CD14-positive monocyte (primary cell): ENCODE data around the gene HOXA5. TPM values are rescaled to one million over a fixed set of nuclear protein-coding genes. Genes with fewer than 3 reads are reported as not detected.

ENCODE experiments used
- DNase-seq, 3 donors: peaks; one replicate each; pipeline ENCODE4 v3.0.0-alpha.2; 2011 to 2022
- H2AFZ ChIP-seq: 2 replicates; pipeline ENCODE4 v1.6.0; 2012; ENCODE audit warnings: mild to moderate bottlenecking, low read depth, low read length, inconsistent platforms; ENCODE audit not compliant: insufficient read depth, poor library complexity, severe bottlenecking
- H3K27ac ChIP-seq, 2 donors: 1 replicate in 1 of 2; 2 replicates in 1 of 2; pipeline ENCODE4 v1.5.1; 2012 to 2013; ENCODE audit warnings: low read length in 2 of 2, control low read depth in 1 of 2, inconsistent platforms in 1 of 2, low read depth in 1 of 2, mild to moderate bottlenecking in 1 of 2
- H3K27me3 ChIP-seq, 2 donors: one replicate each; pipeline versions ENCODE4 v1.6.0 to v1.6.1; 2011 to 2013; ENCODE audit warnings: low read length in 2 of 2; ENCODE audit not compliant: control insufficient read depth in 2 of 2, insufficient read depth in 2 of 2
- H3K36me3 ChIP-seq, 2 donors: replicated peaks in 1 of 2; 1 replicate in 1 of 2; 2 replicates in 1 of 2; pipeline versions ENCODE4 v1.5.1 to v1.6.1; 2012 to 2013; ENCODE audit warnings: low read length in 2 of 2, control low read depth in 1 of 2, inconsistent platforms in 1 of 2, mild to moderate bottlenecking in 1 of 2; ENCODE audit not compliant: insufficient read depth in 2 of 2, control insufficient read depth in 1 of 2
- H3K4me1 ChIP-seq, 2 donors: 1 replicate in 1 of 2; 2 replicates in 1 of 2; pipeline versions ENCODE4 v1.5.1 to v1.6.1; 2012 to 2013; ENCODE audit warnings: low read length in 2 of 2, control low read depth in 1 of 2, inconsistent platforms in 1 of 2, mild to moderate bottlenecking in 1 of 2, moderate library complexity in 1 of 2; ENCODE audit not compliant: insufficient read depth in 2 of 2, control insufficient read depth in 1 of 2
- H3K4me2 ChIP-seq: replicated peaks from 2 replicates; pipeline ENCODE3; 2012; ENCODE audit warnings: low read length, moderate library complexity, mild to moderate bottlenecking; ENCODE audit not compliant: poor library complexity, severe bottlenecking; ENCODE audit errors: extremely low read depth
- H3K4me3 ChIP-seq, 3 experiments: fragments of 200-600 bp in 1 of 3; sonication (generic) in 1 of 3; replicated peaks in 1 of 3; 1 replicate in 2 of 3; 2 replicates in 1 of 3; pipeline ENCODE4 v1.5.1; 2011 to 2013; ENCODE audit warnings: low read length in 3 of 3, mild to moderate bottlenecking in 3 of 3, control low read depth in 2 of 3, low read depth in 2 of 3, inconsistent platforms in 1 of 3, moderate library complexity in 1 of 3
- H3K79me2 ChIP-seq: 2 replicates; pipeline ENCODE4 v1.6.0; 2012; ENCODE audit warnings: mild to moderate bottlenecking, control low read depth, inconsistent platforms, low read length, moderate library complexity; ENCODE audit not compliant: insufficient read depth
- H3K9ac ChIP-seq: 2 replicates; pipeline ENCODE4 v1.6.0; 2017; ENCODE audit warnings: low read length, mild to moderate bottlenecking; ENCODE audit not compliant: insufficient read depth, poor library complexity, severe bottlenecking
- H3K9me3 ChIP-seq, 2 donors: replicated peaks in 1 of 2; 1 replicate in 1 of 2; 2 replicates in 1 of 2; pipeline versions ENCODE4 v1.5.1 to v1.6.1; 2012 to 2013; ENCODE audit warnings: low read length in 2 of 2, control low read depth in 1 of 2; ENCODE audit not compliant: control insufficient read depth in 1 of 2, insufficient read depth in 1 of 2
- H4K20me1 ChIP-seq: 2 replicates; pipeline ENCODE4 v1.6.0; 2012; ENCODE audit warnings: mild to moderate bottlenecking, low read length, control low read depth, moderate library complexity; ENCODE audit not compliant: insufficient read depth
- H3K27ac Mint-ChIP-seq, 7 donors: one replicate each; pipeline ENCODE4 v1.8.0; 2020; ENCODE audit warnings: mild to moderate bottlenecking in 7 of 7, mixed read lengths in 7 of 7, moderate library complexity in 6 of 7, inconsistent platforms in 2 of 7
- H3K27me3 Mint-ChIP-seq, 3 donors: one replicate each; pipeline ENCODE4 v1.8.0; 2021 to 2022; ENCODE audit warnings: low read depth in 3 of 3, mild to moderate bottlenecking in 3 of 3, mixed read lengths in 3 of 3, moderate library complexity in 3 of 3, inconsistent platforms in 1 of 3
- H3K36me3 Mint-ChIP-seq, 2 donors: one replicate each; pipeline ENCODE4 v1.8.0; 2020; ENCODE audit warnings: mixed read lengths in 2 of 2, inconsistent platforms in 1 of 2, mild to moderate bottlenecking in 1 of 2
- H3K4me1 Mint-ChIP-seq: one replicate; pipeline ENCODE4 v1.8.0; 2020; ENCODE audit warnings: mild to moderate bottlenecking, mixed read lengths
- H3K4me3 Mint-ChIP-seq, 2 donors: one replicate each; pipeline ENCODE4 v1.8.0; 2020; ENCODE audit warnings: mild to moderate bottlenecking in 2 of 2, mixed read lengths in 2 of 2, moderate library complexity in 1 of 2
- H3K9me3 Mint-ChIP-seq, 7 donors: one replicate each; pipeline ENCODE4 v1.8.0; 2020 to 2022; ENCODE audit warnings: mixed read lengths in 7 of 7, mild to moderate bottlenecking in 6 of 7, moderate library complexity in 6 of 7, inconsistent platforms in 2 of 7
- WGBS: methylation state at CpG from one replicate; pipeline ENCODE4 v1.1.5; 2013; ENCODE audit warnings: missing lambda C conversion rate; ENCODE audit not compliant: insufficient coverage; 5-methylcytosine and 5-hydroxymethylcytosine counted together
- intact Hi-C, 2 donors: fragments of 100-400 bp; cut with micrococcal nuclease; formaldehyde crosslinking; loops; one replicate each; pipeline versions ENCODE4 v1.15.0 to v1.15.1; 2023
- polyA plus RNA-seq, 3 donors: library from polyadenylated mRNA; depleted of rRNA in 1 of 3; unstranded in 2 of 3; stranded (reverse) in 1 of 3; fragments of 300-500 nt in 2 of 3; fragments of >200 nt in 1 of 3; fragmentation: Illumina TruSeq in 2 of 3; gene quantifications; 1 replicate in 2 of 3; 2 replicates in 1 of 3; pipeline ENCODE4 v1.2.3, GENCODE V29; 2012 to 2021
- TF ChIP-seq, protein P1 (sequence below): fragments of 200-600 bp; IDR thresholded peaks from one replicate; pipeline ENCODE4 v1.8.0; 2022; ENCODE audit warnings: antibody characterized with exemption, mild to moderate bottlenecking

Gene HOXA5
- polyA plus RNA-seq, 3 donors: 0.85 to 3.0 (median 1.8) TPM

DNA sequence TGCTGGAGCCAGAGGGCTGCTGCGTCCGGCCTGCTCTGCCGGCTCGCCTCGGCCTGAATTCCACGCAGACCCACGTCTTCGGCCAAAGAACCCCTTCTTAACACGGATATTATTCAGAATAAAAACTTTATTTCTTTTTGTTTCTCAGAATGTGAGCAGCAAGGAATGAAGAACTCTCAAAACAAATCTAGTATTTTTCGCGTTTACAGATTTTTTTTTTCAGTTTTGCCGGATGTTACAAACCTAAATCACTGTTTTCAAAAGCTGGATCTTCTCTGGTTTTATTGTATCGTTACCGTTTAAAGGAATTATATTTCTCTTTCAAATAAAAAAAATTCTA, 36.6 kb downstream of the HOXA5 start:
- H3K27ac Mint-ChIP-seq: no peak overlapping the region
- WGBS: 93% methylated on average over 9 of the region's 14 CpGs
- H4K20me1 ChIP-seq: peaks cover 34% of the 10 kb centered on the region
- no peak overlapping the region for H3K4me3 ChIP-seq
- TF ChIP-seq, protein P1, sequence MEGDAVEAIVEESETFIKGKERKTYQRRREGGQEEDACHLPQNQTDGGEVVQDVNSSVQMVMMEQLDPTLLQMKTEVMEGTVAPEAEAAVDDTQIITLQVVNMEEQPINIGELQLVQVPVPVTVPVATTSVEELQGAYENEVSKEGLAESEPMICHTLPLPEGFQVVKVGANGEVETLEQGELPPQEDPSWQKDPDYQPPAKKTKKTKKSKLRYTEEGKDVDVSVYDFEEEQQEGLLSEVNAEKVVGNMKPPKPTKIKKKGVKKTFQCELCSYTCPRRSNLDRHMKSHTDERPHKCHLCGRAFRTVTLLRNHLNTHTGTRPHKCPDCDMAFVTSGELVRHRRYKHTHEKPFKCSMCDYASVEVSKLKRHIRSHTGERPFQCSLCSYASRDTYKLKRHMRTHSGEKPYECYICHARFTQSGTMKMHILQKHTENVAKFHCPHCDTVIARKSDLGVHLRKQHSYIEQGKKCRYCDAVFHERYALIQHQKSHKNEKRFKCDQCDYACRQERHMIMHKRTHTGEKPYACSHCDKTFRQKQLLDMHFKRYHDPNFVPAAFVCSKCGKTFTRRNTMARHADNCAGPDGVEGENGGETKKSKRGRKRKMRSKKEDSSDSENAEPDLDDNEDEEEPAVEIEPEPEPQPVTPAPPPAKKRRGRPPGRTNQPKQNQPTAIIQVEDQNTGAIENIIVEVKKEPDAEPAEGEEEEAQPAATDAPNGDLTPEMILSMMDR: no peak
- no peaks in the 10 kb centered on the region for H3K79me2 ChIP-seq
- H3K36me3 ChIP-seq: no peaks in the 10 kb centered on the region
- H3K4me1 ChIP-seq: peaks cover 6 to 8% of the 10 kb centered on the region in 2 donors
- peaks cover 16% of the 10 kb centered on the region for H3K4me1 Mint-ChIP-seq
- peaks cover 0 to 23% (median 17%) of the 10 kb centered on the region in 7 donors for H3K9me3 Mint-ChIP-seq
- H3K27me3 Mint-ChIP-seq: peaks cover 40 to 48% (median 43%) of the 10 kb centered on the region in 3 donors
- peaks cover 4 to 12% of the 10 kb centered on the region in 2 donors for H3K9me3 ChIP-seq
- no peak overlapping the region for H3K27ac ChIP-seq
- H2AFZ ChIP-seq: no peak overlapping the region
- intact Hi-C loops: no loop called here
- peaks cover 34 to 45% of the 10 kb centered on the region in 2 donors for H3K27me3 ChIP-seq
- no peak overlapping the region for H3K4me3 Mint-ChIP-seq
- H3K4me2 ChIP-seq: no peak overlapping the region
- peaks cover 10 to 11% of the 10 kb centered on the region in 2 donors for H3K36me3 Mint-ChIP-seq
- H3K9ac ChIP-seq: no peak overlapping the region
- no peak for DNase-seq

- Mint-ChIP-seq H3K9me3 (peaks cover 0 to 28% (median 20%) of the 10 kb centered on the region in 7 donors), H3K4me1 (peaks cover 21% of the 10 kb centered on the region), H3K27ac (no peak overlapping the region), H3K27me3 (peaks cover 45 to 54% (median 48%) of the 10 kb centered on the region in 3 donors), H3K4me3 (no peak overlapping the region), H3K36me3 (peaks cover 15 to 16% of the 10 kb centered on the region in 2 donors)
- Histone ChIP-seq H3K4me2 (no peak overlapping the region), H3K4me1 (peaks cover 11 to 13% of the 10 kb centered on the region in 2 donors), H3K79me2 (no peaks in the 10 kb centered on the region), H2AFZ (no peak overlapping the region), H3K9me3 (peaks cover 4 to 15% of the 10 kb centered on the region in 2 donors), H3K27ac (no peak overlapping the region), H4K20me1 (peaks cover 39% of the 10 kb centered on the region), H3K4me3 (no peak overlapping the region), H3K36me3 (peaks cover 0 to 3% of the 10 kb centered on the region in 2 donors), H3K27me3 (peaks cover 40 to 50% of the 10 kb centered on the region in 2 donors), H3K9ac (no peak overlapping the region)
- WGBS: 94% methylated on average over 43 of the region's 44 CpGs
- intact Hi-C loops: no loop called here
- no peak for DNase-seq
- TF ChIP-seq, protein P1: no peak
These were observed 37.1 kb downstream of the HOXA5 start for GRCh38 chr7:27106181-27106900.
